Left lung (tissue), 10 donors: ENCODE results near the gene RAD52. TPM values are rescaled to one million over a fixed set of nuclear protein-coding genes. Genes with fewer than 3 reads are reported as not detected.

Experiments used
- ATAC-seq: fragments of 200-7000 bp; cut with Tn5 transposase; one replicate; pipeline ENCODE4 v1.9.1; 2020; ENCODE audit warnings: moderate library complexity
- DNase-seq, 4 donors: peaks; one replicate each; pipeline ENCODE4 v3.0.0-alpha.2; 2013 to 2020
- H3K27ac ChIP-seq, 2 donors: fragments of 200-600 bp; sonication (generic) in 1 of 2; one replicate each; pipeline versions ENCODE4 v1.5.0 to v1.8.0; 2020 to 2021
- H3K27me3 ChIP-seq, 2 donors: fragments of 200-600 bp; sonication (generic) in 1 of 2; one replicate each; pipeline versions ENCODE4 v1.5.0 to v1.8.0; 2020 to 2021
- H3K36me3 ChIP-seq, 2 donors: fragments of 200-600 bp; sonication (generic) in 1 of 2; one replicate each; pipeline versions ENCODE4 v1.5.0 to v1.8.0; 2020 to 2021
- H3K4me1 ChIP-seq, 2 donors: fragments of 200-600 bp; one replicate each; pipeline ENCODE4 v1.8.0; 2021
- H3K4me3 ChIP-seq, 2 donors: fragments of 200-600 bp; sonication (generic) in 1 of 2; one replicate each; pipeline versions ENCODE4 v1.5.0 to v1.8.0; 2020 to 2021; ENCODE audit warnings: mild to moderate bottlenecking in 1 of 2
- H3K9me3 ChIP-seq, 2 donors: fragments of 200-600 bp; sonication (generic) in 1 of 2; one replicate each; pipeline versions ENCODE4 v1.5.0 to v1.8.0; 2020 to 2021
- intact Hi-C, 2 donors: fragments of 100-400 bp; cut with DNase I; formaldehyde crosslinking; loops; one replicate each; pipeline versions ENCODE4 v1.11.2 to v1.14.2; 2022
- polyA plus RNA-seq, 6 donors: library from polyadenylated mRNA; unstranded; fragments of 120-200 nt; gene quantifications; one replicate each; pipeline ENCODE4 v1.2.1, GENCODE V29; 2013; ENCODE audit not compliant: insufficient read length in 6 of 6
- total RNA-seq, 2 donors: library from RNA; stranded (reverse); fragmentation: NEBNext Ultra II Directional; extraction: Animal tissue kit (Norgen Biotek cat#: 25700); gene quantifications; one replicate each; pipeline ENCODE4 v1.2.1, GENCODE V29; 2021
- TF ChIP-seq, protein P1 (sequence below), 2 donors: fragments of 200-600 bp; sonication (generic) in 1 of 2; IDR thresholded peaks; one replicate each; pipeline versions ENCODE4 v1.5.0 to v1.8.0; 2021; ENCODE audit warnings: antibody characterized with exemption in 2 of 2
- donor health status: DM: no; HTN: yes; CAD: no.
- donor health status: DM: no; HTN: no; CAD: no.

Gene RAD52
- total and polyA plus RNA-seq, 8 donors, result 11.1 to 46.9 (median 36.8) TPM

DNA sequence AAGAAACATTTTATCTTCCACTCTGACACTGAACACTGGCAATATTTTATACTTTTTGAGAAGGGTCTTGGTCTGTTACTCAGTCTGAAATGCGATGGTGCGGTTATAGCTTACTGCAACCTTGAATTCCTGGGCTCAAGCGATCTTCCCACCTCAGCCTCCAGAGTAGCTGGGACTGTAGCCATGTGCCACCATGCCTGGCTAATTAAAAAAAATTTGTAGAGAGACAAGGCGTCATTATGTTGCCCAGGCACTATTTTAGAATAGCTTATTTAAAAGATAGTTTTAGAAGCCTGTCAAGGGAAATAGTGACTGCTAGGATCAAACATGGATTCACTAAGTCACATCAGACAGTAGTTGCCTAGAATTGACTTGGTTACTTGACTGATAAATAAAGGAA is 47.4 kb upstream of the RAD52 start:
- ATAC-seq, result no peak
- Histone ChIP-seq H3K36me3 (peaks cover 0 to 4% of the 10 kb centered on the region in 2 donors), H3K4me3 (no peak overlapping the region), H3K27ac (no peak overlapping the region), H3K9me3 (no peaks in the 10 kb centered on the region), H3K4me1 (peaks cover 0 to 44% of the 10 kb centered on the region in 2 donors), H3K27me3 (no peaks in the 10 kb centered on the region)
- no peak for DNase-seq
- intact Hi-C loops, result no loop called here
- TF ChIP-seq, protein P1, sequence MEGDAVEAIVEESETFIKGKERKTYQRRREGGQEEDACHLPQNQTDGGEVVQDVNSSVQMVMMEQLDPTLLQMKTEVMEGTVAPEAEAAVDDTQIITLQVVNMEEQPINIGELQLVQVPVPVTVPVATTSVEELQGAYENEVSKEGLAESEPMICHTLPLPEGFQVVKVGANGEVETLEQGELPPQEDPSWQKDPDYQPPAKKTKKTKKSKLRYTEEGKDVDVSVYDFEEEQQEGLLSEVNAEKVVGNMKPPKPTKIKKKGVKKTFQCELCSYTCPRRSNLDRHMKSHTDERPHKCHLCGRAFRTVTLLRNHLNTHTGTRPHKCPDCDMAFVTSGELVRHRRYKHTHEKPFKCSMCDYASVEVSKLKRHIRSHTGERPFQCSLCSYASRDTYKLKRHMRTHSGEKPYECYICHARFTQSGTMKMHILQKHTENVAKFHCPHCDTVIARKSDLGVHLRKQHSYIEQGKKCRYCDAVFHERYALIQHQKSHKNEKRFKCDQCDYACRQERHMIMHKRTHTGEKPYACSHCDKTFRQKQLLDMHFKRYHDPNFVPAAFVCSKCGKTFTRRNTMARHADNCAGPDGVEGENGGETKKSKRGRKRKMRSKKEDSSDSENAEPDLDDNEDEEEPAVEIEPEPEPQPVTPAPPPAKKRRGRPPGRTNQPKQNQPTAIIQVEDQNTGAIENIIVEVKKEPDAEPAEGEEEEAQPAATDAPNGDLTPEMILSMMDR (IDR thresholded peaks at IDR 0.05), result no peak

DNA sequence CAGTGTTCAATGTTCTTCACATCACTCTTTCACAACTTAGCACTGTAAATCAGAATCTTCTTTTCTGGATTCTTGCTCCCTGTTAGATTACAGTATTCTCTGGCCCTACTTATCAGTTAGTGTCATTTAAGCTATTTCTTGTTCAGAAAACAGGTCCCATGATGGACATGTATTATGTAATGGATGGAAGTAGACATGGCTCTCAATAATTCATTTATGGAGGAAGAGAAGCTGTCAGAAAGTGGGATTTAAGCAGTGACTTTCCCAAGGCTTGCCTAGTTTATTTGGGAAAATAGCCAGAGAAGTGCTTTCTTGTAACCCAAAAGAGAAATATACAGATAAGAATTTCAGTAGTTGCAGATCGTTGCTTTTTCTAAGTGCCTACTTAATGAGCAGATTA is 43.2 kb upstream of the RAD52 start:
- H3K9me3 ChIP-seq, result no peaks in the 10 kb centered on the region
- no peak for ATAC-seq
- no peaks in the 10 kb centered on the region for H3K36me3 ChIP-seq
- peaks cover 10 to 68% of the 10 kb centered on the region in 2 donors for H3K4me1 ChIP-seq
- H3K27me3 ChIP-seq, result no peaks in the 10 kb centered on the region
- H3K27ac ChIP-seq, result no peak overlapping the region
- no peak for DNase-seq
- TF ChIP-seq, protein P1 (IDR thresholded peaks at IDR 0.05), result no peak
- intact Hi-C loops, result no loop called here
- no peak overlapping the region for H3K4me3 ChIP-seq

DNA sequence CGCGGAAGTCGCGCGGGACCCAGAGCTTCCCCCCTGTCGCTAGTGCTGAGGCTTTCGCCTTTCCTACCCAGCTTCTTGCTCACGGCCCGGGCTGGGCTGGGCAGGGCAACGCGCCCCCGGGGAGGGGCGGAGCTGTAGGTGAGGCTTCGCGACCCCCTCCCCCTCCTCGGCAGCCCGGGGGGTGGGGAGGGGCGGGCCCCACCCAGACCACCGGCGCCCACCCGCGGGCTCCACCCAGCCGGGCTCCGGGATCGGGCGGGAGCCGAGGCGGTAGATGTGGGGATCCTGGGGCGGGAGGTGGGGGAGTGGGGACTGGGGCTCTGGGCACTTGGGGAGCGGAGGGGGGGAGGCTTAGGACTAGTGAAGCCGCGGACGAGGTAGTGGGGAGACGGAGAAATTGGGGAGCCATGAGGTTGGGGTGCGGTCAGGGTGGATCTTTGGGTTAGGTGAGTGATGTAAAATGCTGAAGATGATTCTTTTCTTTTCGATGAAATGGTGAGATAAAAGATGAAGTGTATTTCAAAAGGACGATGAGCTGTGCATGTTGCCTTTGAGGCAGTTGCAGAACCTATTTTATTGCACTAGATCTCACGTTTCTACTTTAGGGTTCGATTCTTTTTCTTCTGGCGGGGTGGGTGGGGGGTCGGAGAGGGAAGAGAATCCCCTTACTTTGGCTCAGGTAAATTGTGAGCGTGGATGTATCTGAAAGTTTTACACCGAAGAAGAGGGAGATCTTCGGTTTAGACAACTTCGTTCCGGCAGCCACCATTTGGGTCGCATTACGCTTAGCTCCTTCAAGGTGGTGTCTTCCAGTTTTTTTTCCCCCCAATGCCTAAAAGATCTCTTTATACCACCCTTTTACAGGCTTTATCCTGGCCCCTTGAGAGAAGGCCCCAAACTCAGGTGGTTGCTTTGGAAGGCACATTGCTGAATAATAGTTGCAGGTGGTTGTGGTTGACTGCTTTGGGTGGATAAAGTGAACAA is 42.1 kb upstream of the RAD52 start:
- no peaks in the 10 kb centered on the region for H3K27me3 ChIP-seq
- TF ChIP-seq, protein P1 (IDR thresholded peaks at IDR 0.05), result no peak
- intact Hi-C loops, result no loop called here

DNA sequence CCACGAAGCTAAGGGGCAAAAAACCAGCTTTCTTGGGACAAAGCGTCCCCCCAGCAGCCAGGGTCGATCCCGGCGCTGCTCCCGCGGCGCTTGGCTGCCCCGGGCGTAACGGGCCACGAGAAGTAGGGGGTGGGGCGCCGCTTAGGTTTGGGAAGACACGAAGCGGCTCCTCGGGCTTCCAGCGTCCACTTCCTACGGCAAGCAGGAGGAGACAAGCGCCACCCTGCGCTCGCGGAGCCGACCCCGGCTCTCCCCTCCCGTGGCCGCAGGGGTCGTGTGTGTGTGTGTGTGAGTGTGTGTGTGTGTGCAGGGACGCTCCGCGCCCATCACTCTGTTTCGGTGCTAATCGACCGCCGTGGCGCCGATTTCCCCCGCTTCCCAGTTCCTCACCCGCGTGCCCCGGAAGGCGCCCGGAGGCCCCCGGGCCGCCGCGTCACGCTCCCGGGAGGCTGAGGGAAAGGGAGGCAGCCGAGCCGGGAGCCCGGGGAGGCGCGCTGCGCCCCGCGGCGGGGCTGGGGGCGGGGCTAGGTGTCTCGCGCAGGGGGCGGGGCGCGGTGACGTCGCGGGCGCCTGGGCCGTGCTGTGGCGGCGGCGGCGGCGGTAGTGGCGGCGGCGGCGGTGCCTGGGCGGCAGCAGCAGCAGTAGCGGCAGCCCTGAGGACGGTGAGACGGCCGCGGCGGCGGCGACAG is 41.3 kb upstream of the RAD52 start, which contains the start of gene ERC1:
ERC1 (plus strand) TSS at position 563 of the 689 bp plus-strand sequence. CDS start 36,681 bp downstream, outside the sequence.
- Histone ChIP-seq H3K27ac (peak within 1 kb of the TSS; percentile 96 to 98), H3K4me3 (peak within 1 kb of the TSS; percentile 80 to 85), H3K36me3 (no peaks in the 10 kb centered on the region), H3K9me3 (no peaks in the 10 kb centered on the region), H3K4me1 (peaks cover 10 to 54% of the 10 kb centered on the region in 2 donors), H3K27me3 (no peaks in the 10 kb centered on the region)
- intact Hi-C loops, result no loop called here
- peak; percentile 89 to 97 (median 90) for DNase-seq
- TF ChIP-seq, protein P1 (IDR thresholded peaks at IDR 0.05), result peak in 1 of 2 donors; percentile 12
- peak; percentile 92 for ATAC-seq

More for the DNA sequence above, 42.1 kb upstream of the RAD52 start:
- H3K4me1 ChIP-seq, result peaks cover 10 to 63% of the 10 kb centered on the region in 2 donors
- H3K27ac ChIP-seq, result peak overlapping the region; percentile 96 to 98
- no peaks in the 10 kb centered on the region for H3K9me3 ChIP-seq
- DNase-seq, result peak in 2 of 4 donors; percentile 68 to 70
- H3K4me3 ChIP-seq, result peak overlapping the region; percentile 80 to 85
- peak; percentile 39 for ATAC-seq
- no peaks in the 10 kb centered on the region for H3K36me3 ChIP-seq
